ENCODE measurements around the gene ALDH1A3.

ALDH1A3 gene

DNA sequence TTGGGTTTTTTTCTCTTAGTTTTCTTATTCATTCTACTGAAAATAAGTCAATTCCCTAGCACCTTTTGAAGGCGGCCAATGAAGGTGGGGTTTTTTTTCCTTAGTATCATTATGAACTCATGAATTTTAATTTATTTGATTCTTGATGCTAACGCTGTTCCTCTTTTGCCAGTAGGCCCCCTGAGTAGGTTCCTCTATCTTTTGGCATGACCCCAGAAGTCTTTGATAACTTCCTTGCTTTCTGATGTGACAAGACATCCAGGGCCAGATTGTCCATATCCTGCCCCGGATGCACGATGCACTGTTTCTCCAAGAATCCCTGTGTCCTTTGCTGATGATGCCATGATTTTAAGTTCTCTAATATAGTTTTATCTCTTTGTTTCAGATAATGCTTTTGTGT lies 60.2 kb downstream of the ALDH1A3 start:
- peaks cover 19% of the 10 kb centered on the region; the same call in 1 of the 2 replicates for H3K9me3 ChIP-seq (ENCODE audit: insufficient read depth, low read length)
- no peaks in the 10 kb centered on the region for H3K4me1 ChIP-seq (ENCODE audit: insufficient read depth, insufficient read length)
- H3K4me3 ChIP-seq (ENCODE audit: insufficient read length, low read depth) = no peak overlapping the region
- no peak for DNase-seq (ENCODE audit: low read depth, low spot score)
- no peaks in the 10 kb centered on the region for H3K27me3 ChIP-seq (ENCODE audit: insufficient read depth, insufficient read length)
- TF ChIP-seq ZNF274 (IDR thresholded peaks at IDR 0.05; ENCODE audit: low read depth, low read length) (no peak), YY1 (IDR thresholded peaks at IDR 0.05; ENCODE audit: insufficient read depth, insufficient read length) (no peak), SUZ12 (IDR thresholded peaks at IDR 0.05; ENCODE audit: extremely low read depth, insufficient read depth, insufficient read length) (no peak)
- no peak overlapping the region for H3K9ac ChIP-seq (ENCODE audit: insufficient read length, low read depth)
- no peaks in the 10 kb centered on the region for H3K36me3 ChIP-seq (ENCODE audit: insufficient read depth, insufficient read length, low read length)

DNA sequence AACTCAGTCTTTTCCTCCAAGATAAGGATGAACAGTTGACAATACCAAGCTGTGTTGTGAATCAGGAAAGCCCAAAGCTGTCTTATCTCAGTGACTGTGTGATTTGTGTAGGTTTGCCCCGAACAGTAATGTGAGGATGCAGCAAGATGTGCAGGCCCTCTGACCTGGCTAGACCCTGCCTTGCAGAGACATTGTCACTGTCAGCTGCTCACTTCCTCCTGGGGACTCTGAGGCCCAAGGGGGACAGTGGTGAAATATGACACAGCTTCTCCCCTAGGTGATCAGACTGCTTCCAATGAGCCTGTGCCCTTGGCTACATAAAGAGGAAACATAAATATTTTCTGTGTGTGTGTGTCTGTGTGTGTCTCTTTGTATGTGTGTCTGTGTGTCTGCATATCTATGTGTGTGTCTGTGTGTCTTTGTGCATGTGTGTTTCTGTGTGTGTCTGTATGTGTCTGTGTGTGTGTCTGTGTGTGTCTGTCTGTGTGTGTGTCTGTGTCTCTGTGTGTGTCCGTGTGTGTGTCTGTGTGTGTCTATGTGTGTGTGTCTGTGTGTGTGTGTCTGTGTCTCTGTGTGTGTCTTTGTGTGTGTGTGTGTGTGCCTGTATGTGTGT lies 61.2 kb downstream of the ALDH1A3 start:
- no peaks in the 10 kb centered on the region for H3K4me1 ChIP-seq (ENCODE audit: insufficient read depth, insufficient read length)
- H3K9ac ChIP-seq (ENCODE audit: insufficient read length, low read depth) = no peak overlapping the region
- TF ChIP-seq ZNF274 (IDR thresholded peaks at IDR 0.05; ENCODE audit: low read depth, low read length) = no peak
- no peak for TF ChIP-seq YY1 (IDR thresholded peaks at IDR 0.05; ENCODE audit: insufficient read depth, insufficient read length)
- TF ChIP-seq SUZ12 (IDR thresholded peaks at IDR 0.05; ENCODE audit: extremely low read depth, insufficient read depth, insufficient read length) = no peak
- H3K36me3 ChIP-seq (ENCODE audit: insufficient read depth, insufficient read length, low read length) = no peaks in the 10 kb centered on the region
- H3K4me3 ChIP-seq (ENCODE audit: insufficient read length, low read depth) = no peak overlapping the region
- no peaks in the 10 kb centered on the region for H3K27me3 ChIP-seq (ENCODE audit: insufficient read depth, insufficient read length)
- peaks cover 15% of the 10 kb centered on the region; the same call in 1 of the 2 replicates for H3K9me3 ChIP-seq (ENCODE audit: insufficient read depth, low read length)
- no peak for DNase-seq (ENCODE audit: low read depth, low spot score)

GRCh38 chr15:100941536-100941935 lies 61.9 kb downstream of the ALDH1A3 start:
- Histone ChIP-seq H3K4me1 (ENCODE audit: insufficient read depth, insufficient read length) (no peaks in the 10 kb centered on the region), H3K4me3 (ENCODE audit: insufficient read length, low read depth) (no peak overlapping the region), H3K36me3 (ENCODE audit: insufficient read depth, insufficient read length, low read length) (no peaks in the 10 kb centered on the region), H3K9ac (ENCODE audit: insufficient read length, low read depth) (no peak overlapping the region), H3K27me3 (ENCODE audit: insufficient read depth, insufficient read length) (no peaks in the 10 kb centered on the region), H3K9me3 (ENCODE audit: insufficient read depth, low read length) (peaks cover 8% of the 10 kb centered on the region; the same call in 1 of the 2 replicates)
- DNase-seq (ENCODE audit: low read depth, low spot score) = no peak
- TF ChIP-seq ZNF274 (IDR thresholded peaks at IDR 0.05; ENCODE audit: low read depth, low read length) = no peak
- TF ChIP-seq SUZ12 (IDR thresholded peaks at IDR 0.05; ENCODE audit: extremely low read depth, insufficient read depth, insufficient read length) = no peak
- no peak for TF ChIP-seq YY1 (IDR thresholded peaks at IDR 0.05; ENCODE audit: insufficient read depth, insufficient read length)

DNA sequence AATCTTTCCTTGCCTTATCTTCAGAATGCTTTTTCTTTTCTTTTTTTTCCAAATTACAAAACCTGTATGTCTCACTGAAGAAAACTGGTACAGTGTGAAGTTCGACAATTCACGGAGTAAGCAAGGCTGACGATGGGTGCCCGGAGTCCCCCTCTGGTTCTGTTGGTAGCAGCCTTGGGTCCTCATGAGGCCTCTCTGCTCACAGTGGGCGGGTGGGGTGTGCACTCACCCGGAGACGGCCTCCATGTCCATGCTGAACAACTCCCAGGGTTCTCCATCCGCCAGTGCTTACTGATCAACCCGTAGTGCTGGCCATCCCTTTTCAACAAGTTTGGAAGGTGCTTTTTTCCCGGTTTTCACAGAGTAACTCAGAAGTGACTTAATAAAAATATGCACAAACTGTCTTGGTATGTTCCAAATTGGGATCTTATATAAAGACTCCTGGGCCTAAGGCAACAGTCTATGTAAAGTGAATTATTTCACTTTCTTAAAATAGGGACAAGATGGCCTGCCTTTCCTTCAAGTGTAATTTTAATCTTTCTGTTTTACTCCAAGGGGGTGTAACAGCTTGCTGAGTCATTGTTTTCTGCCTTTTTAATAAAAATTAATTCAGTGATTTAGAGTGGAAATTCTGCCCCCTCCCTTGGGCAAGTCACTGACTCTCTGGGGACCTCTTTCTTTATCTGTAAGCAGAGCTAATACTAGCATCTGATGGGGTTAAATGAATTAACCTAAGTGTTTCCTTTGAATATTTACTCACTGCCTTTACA lies 63.2 kb downstream of the ALDH1A3 start:
- no peak for DNase-seq (ENCODE audit: low read depth, low spot score)
- Histone ChIP-seq H3K27me3 (ENCODE audit: insufficient read depth, insufficient read length) (no peaks in the 10 kb centered on the region), H3K4me1 (ENCODE audit: insufficient read depth, insufficient read length) (no peaks in the 10 kb centered on the region), H3K9ac (ENCODE audit: insufficient read length, low read depth) (no peak overlapping the region), H3K36me3 (ENCODE audit: insufficient read depth, insufficient read length, low read length) (no peaks in the 10 kb centered on the region), H3K9me3 (ENCODE audit: insufficient read depth, low read length) (peaks cover 6% of the 10 kb centered on the region; the same call in 1 of the 2 replicates), H3K4me3 (ENCODE audit: insufficient read length, low read depth) (no peak overlapping the region)
- TF ChIP-seq YY1 (IDR thresholded peaks at IDR 0.05; ENCODE audit: insufficient read depth, insufficient read length) (no peak), SUZ12 (IDR thresholded peaks at IDR 0.05; ENCODE audit: extremely low read depth, insufficient read depth, insufficient read length) (no peak), ZNF274 (IDR thresholded peaks at IDR 0.05; ENCODE audit: low read depth, low read length) (no peak)

DNA sequence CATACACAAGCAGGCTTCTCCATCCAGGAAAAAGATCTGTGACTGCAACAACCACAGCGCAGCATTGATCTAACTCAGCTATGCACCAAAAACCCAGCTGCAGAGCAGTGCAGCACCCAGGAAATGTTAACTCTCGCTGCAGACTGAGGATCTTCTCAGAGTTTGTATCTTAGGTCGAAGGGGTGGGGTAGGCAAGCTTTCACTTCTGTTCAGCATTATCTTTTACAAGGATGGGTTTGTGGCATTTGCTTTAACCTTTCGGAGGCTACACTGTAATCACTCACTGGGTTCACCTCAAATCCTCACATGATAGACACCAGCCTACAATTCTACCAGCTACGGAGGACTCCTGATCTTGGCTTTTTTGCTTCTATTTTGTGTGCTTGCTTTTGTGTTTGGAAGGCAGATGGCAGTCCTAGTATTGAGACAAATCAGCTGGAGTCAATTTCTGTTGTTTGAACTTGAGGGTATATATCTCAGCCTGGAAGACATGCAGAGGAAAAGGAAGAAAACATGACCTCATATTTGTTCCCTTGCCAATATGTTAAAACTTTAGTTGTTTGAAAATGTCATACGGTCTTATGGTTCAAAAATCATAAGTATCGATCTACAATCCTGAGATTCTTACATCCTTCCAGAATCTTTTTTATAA lies 64.7 kb downstream of the ALDH1A3 start:
- DNase-seq (ENCODE audit: low read depth, low spot score) = no peak
- no peaks in the 10 kb centered on the region for H3K36me3 ChIP-seq (ENCODE audit: insufficient read depth, insufficient read length, low read length)
- no peak overlapping the region for H3K4me3 ChIP-seq (ENCODE audit: insufficient read length, low read depth)
- H3K9me3 ChIP-seq (ENCODE audit: insufficient read depth, low read length) = peaks cover 6% of the 10 kb centered on the region; the same call in 1 of the 2 replicates
- no peak overlapping the region for H3K9ac ChIP-seq (ENCODE audit: insufficient read length, low read depth)
- no peaks in the 10 kb centered on the region for H3K27me3 ChIP-seq (ENCODE audit: insufficient read depth, insufficient read length)
- H3K4me1 ChIP-seq (ENCODE audit: insufficient read depth, insufficient read length) = no peaks in the 10 kb centered on the region
- TF ChIP-seq YY1 (IDR thresholded peaks at IDR 0.05; ENCODE audit: insufficient read depth, insufficient read length) (no peak), ZNF274 (IDR thresholded peaks at IDR 0.05; ENCODE audit: low read depth, low read length) (no peak), SUZ12 (IDR thresholded peaks at IDR 0.05; ENCODE audit: extremely low read depth, insufficient read depth, insufficient read length) (no peak)

- no peak for TF ChIP-seq YY1 (IDR thresholded peaks at IDR 0.05; ENCODE audit: insufficient read depth, insufficient read length)
- no peak for TF ChIP-seq ZNF274 (IDR thresholded peaks at IDR 0.05; ENCODE audit: low read depth, low read length)
- TF ChIP-seq SUZ12 (IDR thresholded peaks at IDR 0.05; ENCODE audit: extremely low read depth, insufficient read depth, insufficient read length) = no peak
- H3K36me3 ChIP-seq (ENCODE audit: insufficient read depth, insufficient read length, low read length) = no peaks in the 10 kb centered on the region
- no peaks in the 10 kb centered on the region for H3K4me1 ChIP-seq (ENCODE audit: insufficient read depth, insufficient read length)
- DNase-seq (ENCODE audit: low read depth, low spot score) = no peak
- H3K4me3 ChIP-seq (ENCODE audit: insufficient read length, low read depth) = no peak overlapping the region
- peaks cover 6% of the 10 kb centered on the region; the same call in 1 of the 2 replicates for H3K9me3 ChIP-seq (ENCODE audit: insufficient read depth, low read length)
- no peaks in the 10 kb centered on the region for H3K27me3 ChIP-seq (ENCODE audit: insufficient read depth, insufficient read length)
- H3K9ac ChIP-seq (ENCODE audit: insufficient read length, low read depth) = no peak overlapping the region
Measured at GRCh38 chr15:100944986-100945385, 65.4 kb downstream of the ALDH1A3 start.

Measured in NT2/D1 (cell line).